HEK293 (cell line): ENCODE results near the gene ENGASE.

Experiments used
- GFI1B ChIP-seq: fragments of 450-650 bp; formaldehyde crosslinking; IDR thresholded peaks from 2 replicates; pipeline ENCODE4 v1.5.1; 2016; ENCODE audit warnings: missing biosample characterization, missing genetic modification characterization
- KLF9 ChIP-seq: fragments of 450-650 bp; formaldehyde crosslinking; IDR thresholded peaks from 2 replicates; pipeline ENCODE4 v1.5.1; 2016; ENCODE audit warnings: missing biosample characterization, missing genetic modification characterization, low read depth
- SALL2 ChIP-seq: fragments of 450-650 bp; formaldehyde crosslinking; IDR thresholded peaks from 2 replicates; pipeline ENCODE4 v1.5.0; 2017; ENCODE audit warnings: missing biosample characterization, mild to moderate bottlenecking, missing genetic modification characterization, borderline replicate concordance
- ZNF146 ChIP-seq: fragments of 450-650 bp; formaldehyde crosslinking; IDR thresholded peaks from 2 replicates; pipeline ENCODE4 v1.5.1; 2016; ENCODE audit warnings: missing biosample characterization, missing genetic modification characterization
- ZNF426 ChIP-seq: fragments of 450-650 bp; formaldehyde crosslinking; IDR thresholded peaks from 2 replicates; pipeline ENCODE4 v1.5.1; 2017; ENCODE audit warnings: missing biosample characterization, missing genetic modification characterization, mild to moderate bottlenecking, inconsistent platforms, moderate library complexity
- ZXDB ChIP-seq: fragments of 450-650 bp; formaldehyde crosslinking; IDR thresholded peaks from 2 replicates; pipeline ENCODE4 v1.5.1; 2016; ENCODE audit warnings: missing biosample characterization, missing genetic modification characterization
- TF ChIP-seq, protein P1 (sequence below): fragments of 450-650 bp; formaldehyde crosslinking; IDR thresholded peaks from 2 replicates; pipeline ENCODE4 v1.5.1; 2016; ENCODE audit warnings: missing biosample characterization, missing genetic modification characterization, borderline replicate concordance
- TF ChIP-seq, protein P2 (sequence below): fragments of 450-650 bp; formaldehyde crosslinking; IDR thresholded peaks from 2 replicates; pipeline ENCODE4 v1.5.1; 2016; ENCODE audit warnings: missing biosample characterization, missing genetic modification characterization
- TF ChIP-seq, protein P3 (sequence below): fragments of 450-650 bp; formaldehyde crosslinking; conservative IDR thresholded peaks from 2 replicates; pipeline ENCODE4 v1.5.1; 2016; ENCODE audit warnings: low read depth, missing biosample characterization, missing genetic modification characterization
- TF ChIP-seq, protein P4 (sequence below): fragments of 450-650 bp; formaldehyde crosslinking; IDR thresholded peaks from 2 replicates; pipeline ENCODE4 v1.5.1; 2017; ENCODE audit warnings: missing biosample characterization, mild to moderate bottlenecking, missing genetic modification characterization, moderate library complexity

DNA sequence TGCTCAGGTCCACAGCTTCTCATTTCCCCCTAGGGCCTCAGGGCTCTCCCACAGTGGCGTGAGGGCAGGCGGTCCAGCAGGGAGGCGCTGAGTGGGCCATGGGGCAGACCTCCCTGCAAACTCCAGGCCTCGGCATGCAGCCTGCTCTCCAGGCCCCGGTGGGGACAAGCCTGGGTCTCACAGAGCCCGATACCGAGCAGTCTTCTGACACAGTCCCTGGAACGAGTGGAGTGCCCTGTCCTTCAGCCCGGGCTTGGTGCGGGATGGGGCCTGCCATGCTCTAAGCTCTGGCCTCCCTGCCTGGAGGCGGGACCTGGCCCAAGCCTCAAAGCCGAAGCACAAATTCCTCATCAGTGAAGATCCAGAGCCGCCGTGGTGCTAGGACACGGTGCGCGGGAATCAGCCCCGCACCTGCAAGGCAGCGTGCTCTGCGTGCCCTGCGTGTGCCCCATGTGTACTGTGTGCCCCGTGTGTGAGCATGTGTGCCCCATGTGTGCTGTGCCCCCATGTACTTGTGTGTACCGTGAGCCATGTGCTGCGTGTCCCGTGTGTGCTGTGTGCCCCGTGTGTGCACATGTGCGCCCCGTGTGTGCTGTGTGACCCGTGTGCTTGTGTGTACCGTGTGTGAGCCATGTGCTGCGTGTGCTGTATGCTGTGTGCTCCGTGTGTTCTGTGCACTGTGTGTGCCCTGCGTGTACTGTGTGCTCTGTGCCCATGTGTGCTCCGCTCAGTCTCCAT is 56.1 kb downstream of the ENGASE start:
- TF ChIP-seq, protein P1, sequence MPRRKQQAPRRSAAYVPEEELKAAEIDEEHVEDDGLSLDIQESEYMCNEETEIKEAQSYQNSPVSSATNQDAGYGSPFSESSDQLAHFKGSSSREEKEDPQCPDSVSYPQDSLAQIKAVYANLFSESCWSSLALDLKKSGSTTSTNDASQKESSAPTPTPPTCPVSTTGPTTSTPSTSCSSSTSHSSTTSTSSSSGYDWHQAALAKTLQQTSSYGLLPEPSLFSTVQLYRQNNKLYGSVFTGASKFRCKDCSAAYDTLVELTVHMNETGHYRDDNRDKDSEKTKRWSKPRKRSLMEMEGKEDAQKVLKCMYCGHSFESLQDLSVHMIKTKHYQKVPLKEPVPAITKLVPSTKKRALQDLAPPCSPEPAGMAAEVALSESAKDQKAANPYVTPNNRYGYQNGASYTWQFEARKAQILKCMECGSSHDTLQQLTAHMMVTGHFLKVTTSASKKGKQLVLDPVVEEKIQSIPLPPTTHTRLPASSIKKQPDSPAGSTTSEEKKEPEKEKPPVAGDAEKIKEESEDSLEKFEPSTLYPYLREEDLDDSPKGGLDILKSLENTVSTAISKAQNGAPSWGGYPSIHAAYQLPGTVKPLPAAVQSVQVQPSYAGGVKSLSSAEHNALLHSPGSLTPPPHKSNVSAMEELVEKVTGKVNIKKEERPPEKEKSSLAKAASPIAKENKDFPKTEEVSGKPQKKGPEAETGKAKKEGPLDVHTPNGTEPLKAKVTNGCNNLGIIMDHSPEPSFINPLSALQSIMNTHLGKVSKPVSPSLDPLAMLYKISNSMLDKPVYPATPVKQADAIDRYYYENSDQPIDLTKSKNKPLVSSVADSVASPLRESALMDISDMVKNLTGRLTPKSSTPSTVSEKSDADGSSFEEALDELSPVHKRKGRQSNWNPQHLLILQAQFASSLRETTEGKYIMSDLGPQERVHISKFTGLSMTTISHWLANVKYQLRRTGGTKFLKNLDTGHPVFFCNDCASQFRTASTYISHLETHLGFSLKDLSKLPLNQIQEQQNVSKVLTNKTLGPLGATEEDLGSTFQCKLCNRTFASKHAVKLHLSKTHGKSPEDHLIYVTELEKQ, result no peak
- TF ChIP-seq, protein P2, sequence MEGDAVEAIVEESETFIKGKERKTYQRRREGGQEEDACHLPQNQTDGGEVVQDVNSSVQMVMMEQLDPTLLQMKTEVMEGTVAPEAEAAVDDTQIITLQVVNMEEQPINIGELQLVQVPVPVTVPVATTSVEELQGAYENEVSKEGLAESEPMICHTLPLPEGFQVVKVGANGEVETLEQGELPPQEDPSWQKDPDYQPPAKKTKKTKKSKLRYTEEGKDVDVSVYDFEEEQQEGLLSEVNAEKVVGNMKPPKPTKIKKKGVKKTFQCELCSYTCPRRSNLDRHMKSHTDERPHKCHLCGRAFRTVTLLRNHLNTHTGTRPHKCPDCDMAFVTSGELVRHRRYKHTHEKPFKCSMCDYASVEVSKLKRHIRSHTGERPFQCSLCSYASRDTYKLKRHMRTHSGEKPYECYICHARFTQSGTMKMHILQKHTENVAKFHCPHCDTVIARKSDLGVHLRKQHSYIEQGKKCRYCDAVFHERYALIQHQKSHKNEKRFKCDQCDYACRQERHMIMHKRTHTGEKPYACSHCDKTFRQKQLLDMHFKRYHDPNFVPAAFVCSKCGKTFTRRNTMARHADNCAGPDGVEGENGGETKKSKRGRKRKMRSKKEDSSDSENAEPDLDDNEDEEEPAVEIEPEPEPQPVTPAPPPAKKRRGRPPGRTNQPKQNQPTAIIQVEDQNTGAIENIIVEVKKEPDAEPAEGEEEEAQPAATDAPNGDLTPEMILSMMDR (tag by site-specific recombination), result no peak
- TF ChIP-seq ZNF426 (tag by site-specific recombination), result no peak
- TF ChIP-seq ZNF146 (tag by site-specific recombination), result no peak
- TF ChIP-seq, protein P3, sequence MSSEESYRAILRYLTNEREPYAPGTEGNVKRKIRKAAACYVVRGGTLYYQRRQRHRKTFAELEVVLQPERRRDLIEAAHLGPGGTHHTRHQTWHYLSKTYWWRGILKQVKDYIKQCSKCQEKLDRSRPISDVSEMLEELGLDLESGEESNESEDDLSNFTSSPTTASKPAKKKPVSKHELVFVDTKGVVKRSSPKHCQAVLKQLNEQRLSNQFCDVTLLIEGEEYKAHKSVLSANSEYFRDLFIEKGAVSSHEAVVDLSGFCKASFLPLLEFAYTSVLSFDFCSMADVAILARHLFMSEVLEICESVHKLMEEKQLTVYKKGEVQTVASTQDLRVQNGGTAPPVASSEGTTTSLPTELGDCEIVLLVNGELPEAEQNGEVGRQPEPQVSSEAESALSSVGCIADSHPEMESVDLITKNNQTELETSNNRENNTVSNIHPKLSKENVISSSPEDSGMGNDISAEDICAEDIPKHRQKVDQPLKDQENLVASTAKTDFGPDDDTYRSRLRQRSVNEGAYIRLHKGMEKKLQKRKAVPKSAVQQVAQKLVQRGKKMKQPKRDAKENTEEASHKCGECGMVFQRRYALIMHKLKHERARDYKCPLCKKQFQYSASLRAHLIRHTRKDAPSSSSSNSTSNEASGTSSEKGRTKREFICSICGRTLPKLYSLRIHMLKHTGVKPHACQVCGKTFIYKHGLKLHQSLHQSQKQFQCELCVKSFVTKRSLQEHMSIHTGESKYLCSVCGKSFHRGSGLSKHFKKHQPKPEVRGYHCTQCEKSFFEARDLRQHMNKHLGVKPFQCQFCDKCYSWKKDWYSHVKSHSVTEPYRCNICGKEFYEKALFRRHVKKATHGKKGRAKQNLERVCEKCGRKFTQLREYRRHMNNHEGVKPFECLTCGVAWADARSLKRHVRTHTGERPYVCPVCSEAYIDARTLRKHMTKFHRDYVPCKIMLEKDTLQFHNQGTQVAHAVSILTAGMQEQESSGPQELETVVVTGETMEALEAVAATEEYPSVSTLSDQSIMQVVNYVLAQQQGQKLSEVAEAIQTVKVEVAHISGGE (tag by site-specific recombination), result no peak
- no peak for TF ChIP-seq ZXDB
- no peak for TF ChIP-seq SALL2 (tag by site-specific recombination)
- no peak for TF ChIP-seq KLF9
- TF ChIP-seq GFI1B (tag by site-specific recombination), result no peak
- TF ChIP-seq, protein P4, sequence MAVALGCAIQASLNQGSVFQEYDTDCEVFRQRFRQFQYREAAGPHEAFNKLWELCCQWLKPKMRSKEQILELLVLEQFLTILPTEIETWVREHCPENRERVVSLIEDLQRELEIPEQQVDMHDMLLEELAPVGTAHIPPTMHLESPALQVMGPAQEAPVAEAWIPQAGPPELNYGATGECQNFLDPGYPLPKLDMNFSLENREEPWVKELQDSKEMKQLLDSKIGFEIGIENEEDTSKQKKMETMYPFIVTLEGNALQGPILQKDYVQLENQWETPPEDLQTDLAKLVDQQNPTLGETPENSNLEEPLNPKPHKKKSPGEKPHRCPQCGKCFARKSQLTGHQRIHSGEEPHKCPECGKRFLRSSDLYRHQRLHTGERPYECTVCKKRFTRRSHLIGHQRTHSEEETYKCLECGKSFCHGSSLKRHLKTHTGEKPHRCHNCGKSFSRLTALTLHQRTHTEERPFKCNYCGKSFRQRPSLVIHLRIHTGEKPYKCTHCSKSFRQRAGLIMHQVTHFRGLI, result no peak
